Cardiac septum (tissue), 1 donor: ENCODE measurements around the gene GLIPR2. TPM values are rescaled to one million over a fixed set of nuclear protein-coding genes. Genes with fewer than 3 reads are reported as not detected.
"Not testable (repeated sequence)": the region's sequence is repeated elsewhere in the genome, so short reads cannot be mapped to it uniquely, and the experiment has no call there.

Experiments
- DNase-seq: peaks from one replicate; pipeline ENCODE4 v3.0.0-alpha.2; 2020; ENCODE audit warnings: low spot score
- intact Hi-C: fragments of 100-400 bp; cut with DNase I; formaldehyde crosslinking; loops from one replicate; pipeline ENCODE4 v1.14.0; 2022
- total RNA-seq: library from RNA; stranded (reverse); fragmentation: NEBNext Ultra II Directional; extraction: Animal tissue kit (Norgen Biotek cat#: 25700); gene quantifications from one replicate; pipeline ENCODE4 v1.2.1, GENCODE V29; 2021
- donor health status: DM: no; HTN: no; CAD: no.

Gene GLIPR2
- total RNA-seq, 1 donor from 2014 or later, result 6.6 TPM

DNA sequence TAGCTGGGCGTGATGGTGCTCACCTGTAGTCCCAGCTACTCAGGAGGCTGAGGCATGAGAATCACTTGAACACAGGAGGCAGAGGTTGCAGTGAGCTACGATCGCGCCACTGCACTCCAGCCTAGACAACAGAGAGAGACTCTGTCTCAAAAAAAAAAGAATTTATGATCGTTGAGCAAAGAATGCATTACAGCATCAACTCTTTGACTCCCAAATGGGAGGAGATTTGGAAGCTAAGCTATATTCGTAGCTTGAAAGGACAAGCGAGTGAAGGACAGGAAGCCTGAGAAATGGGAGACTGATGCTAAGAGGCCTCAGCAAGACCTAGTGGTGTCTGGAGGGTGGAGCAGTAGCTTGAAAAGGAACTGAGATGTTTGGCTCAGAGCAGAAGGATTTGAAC is 22.4 kb downstream of the GLIPR2 start:
- intact Hi-C loops, result no loop called here
- no peak for DNase-seq

DNA sequence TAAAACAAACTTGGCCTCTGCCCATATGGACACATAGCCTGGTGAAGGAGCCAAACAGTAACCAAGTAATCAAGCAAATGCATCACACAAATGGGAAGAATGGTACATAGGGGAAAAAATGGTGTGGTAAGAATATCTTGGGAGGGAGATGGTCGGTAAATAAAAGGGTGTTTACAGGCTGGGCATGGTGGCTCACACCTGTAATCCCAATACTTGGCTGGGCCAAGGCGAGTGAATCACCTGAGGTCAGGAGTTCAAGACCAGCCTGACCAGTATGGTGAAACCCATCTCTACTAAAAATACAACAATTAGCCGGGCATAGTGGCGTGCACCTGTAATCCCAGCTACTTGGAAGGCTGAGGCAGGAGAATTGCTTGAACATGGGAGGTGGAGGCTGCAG is 23.0 kb downstream of the GLIPR2 start:
- DNase-seq, intact Hi-C loops: not testable (repeated sequence)

DNA sequence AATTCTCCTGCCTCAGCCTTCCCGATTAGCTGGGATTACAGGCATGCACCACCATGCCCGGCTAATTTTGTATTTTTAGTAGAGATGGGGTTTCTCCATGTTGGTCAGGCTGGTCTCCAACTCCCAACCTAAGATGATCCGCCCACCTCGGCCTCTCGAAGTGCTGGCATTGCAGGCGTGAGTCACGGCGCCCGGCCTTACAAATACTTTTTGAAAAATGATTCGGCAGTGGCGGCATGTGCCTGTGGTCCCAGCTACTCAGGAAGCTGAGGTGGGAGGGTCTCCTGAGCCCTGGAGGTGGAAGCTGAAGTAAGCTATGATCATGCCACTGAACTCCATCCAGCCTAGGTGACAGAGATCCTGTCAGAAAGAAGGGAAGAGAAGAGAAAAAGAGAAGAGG is 23.6 kb downstream of the GLIPR2 start:
- not testable (repeated sequence) for DNase-seq
- intact Hi-C loops, result loop anchor here (10.0 kb wide), 1 partner anchor 205 kb away; the partner anchor contains the start of gene OR2S2

DNA sequence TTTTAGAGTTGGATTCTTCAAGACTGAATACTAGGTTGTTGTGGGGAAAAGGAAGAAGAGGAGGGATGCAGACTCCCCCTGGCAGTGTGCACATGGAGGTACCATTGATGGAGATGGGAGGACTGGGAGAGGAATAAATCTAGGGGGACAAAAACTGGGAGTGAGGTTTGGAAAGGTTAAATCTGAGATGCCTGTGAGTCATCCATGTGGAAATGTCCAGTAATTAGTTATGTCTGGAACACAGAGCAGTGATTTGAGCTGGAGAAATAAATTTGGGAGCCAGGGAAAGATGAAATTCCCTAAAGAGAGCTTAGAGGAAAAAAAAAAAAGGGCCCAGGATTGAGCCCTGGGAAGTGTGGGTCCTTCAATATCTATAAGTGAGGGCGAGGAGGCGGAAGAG is 24.7 kb downstream of the GLIPR2 start:
- DNase-seq, result no peak
- intact Hi-C loops, result loop anchor here (10.0 kb wide), 1 partner anchor 206 kb away; the partner anchor contains the start of gene OR2S2

DNA sequence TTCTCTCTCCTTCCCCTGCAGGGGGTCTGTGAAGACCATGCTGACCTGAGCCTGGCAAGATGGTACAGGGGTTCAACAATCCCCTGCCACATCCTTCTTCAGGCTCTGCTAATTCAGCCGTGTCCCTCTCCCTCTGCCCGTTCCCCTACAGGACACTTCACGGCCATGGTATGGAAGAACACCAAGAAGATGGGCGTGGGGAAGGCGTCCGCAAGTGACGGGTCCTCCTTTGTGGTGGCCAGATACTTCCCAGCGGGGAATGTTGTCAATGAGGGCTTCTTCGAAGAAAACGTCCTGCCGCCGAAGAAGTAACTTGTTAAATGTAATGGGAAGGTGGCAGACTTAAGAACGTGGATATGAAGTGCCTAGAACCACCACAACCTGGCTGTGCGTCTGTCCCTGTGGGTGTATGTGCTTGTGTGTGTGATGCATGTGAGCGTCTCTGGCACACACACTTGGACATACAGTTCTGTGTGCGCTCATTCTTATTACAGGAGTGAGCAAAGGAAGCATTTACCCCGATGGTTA is 25.7 kb downstream of the GLIPR2 start:
- DNase-seq, result no peak
- intact Hi-C loops, result loop anchor here (10.0 kb wide), 1 partner anchor 207 kb away; the partner anchor contains the start of gene OR2S2

DNA sequence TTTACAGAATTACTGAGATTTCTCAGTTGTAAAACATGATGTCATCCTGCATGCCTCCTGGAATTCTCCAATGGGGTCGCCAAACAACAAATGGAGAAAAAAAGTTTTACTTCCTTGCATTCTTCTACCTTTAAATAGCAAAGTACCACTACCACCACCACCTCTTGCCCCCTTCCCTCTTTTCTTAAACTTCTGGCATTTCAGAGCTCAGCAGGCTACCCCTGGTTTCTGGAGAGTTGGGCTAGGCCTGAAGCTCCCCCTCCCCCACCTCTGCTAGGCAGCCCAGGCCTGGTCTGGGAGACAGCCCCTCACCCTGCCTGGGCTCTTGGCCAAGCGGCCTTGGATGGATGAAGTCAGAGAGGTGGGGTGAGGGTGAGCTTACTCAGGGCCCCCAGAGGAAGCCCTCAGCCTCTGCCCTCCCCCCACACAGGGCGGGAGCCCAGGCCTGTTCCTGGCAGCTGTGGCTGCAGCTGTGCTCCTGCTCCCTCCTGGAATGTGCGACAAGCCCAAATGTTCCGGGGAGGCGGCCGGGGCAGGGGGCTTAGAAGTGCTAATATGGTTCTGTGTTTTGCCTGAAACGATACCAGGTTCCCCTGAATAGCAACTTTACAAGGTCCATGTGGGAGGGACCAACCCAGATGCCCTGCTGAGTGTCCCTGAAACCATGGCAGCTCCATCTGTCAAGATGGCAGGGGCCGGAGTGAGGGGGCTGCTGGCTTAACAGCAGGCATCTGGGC is 26.7 kb downstream of the GLIPR2 start:
- no peak for DNase-seq
- intact Hi-C loops, result loop anchor here (10.0 kb wide), 1 partner anchor 208 kb away; the partner anchor contains the start of gene OR2S2

DNA sequence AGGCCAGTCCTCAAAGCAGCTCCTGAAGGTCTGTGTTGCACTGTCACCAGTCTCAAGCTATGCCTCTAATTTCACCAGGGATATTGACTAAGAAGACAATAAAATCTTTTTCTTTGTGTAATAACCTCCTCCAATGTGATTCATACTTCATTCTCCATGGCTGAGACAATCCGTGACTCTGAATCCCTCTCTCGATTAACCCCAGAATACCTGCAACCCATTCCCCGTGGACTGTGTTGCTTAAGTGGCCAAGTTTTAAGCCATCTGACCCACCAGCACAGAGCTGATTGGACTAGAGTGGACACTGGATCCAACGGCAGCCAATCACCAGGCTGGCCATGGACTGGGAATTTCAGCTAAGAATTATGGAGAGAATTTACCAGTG is 27.2 kb downstream of the GLIPR2 start:
- no peak for DNase-seq
- intact Hi-C loops, result loop anchor here (10.0 kb wide), 1 partner anchor 209 kb away; the partner anchor contains the start of gene OR2S2

DNA sequence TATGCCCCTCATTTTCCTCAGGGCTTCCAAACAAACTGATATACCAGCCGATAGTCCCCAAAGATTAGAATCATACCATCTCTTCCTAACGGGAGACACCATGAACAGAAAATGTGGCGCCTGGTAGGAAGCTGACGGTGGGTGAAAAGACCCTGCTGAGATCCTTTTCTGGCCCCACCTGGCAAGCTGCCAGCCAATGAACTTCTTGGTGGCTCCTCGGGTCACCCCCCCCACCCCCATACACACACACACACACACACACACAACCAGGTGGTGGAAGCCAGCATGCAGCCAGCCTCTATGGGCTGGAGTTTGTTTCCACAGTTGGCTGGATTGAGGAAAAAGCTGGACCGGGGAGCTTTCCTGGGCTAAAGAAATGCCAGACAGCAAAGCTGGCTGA is 27.8 kb downstream of the GLIPR2 start:
- intact Hi-C loops, result loop anchor here (10.0 kb wide), 1 partner anchor 210 kb away; the partner anchor contains the start of gene OR2S2
- no peak for DNase-seq

DNA sequence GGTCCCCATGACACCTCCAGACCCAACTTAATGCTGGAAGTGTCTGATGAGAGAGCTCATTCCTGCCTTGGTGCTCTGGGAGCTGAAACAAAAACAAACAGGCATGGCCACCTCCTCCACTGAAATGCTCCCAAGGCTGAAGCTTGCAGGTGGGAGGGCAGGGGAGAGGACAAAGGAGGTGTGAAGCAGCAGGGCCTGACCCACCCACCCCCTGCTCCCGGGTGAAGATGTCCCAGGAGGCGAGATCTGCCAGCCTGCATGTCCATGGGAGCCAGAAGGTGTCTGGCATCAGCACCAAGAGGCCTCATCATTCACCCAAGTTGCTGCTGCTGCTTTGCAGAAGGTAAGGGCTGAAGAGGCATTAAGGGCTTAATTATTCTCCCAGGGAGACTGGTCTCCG is 28.5 kb downstream of the GLIPR2 start:
- intact Hi-C loops, result loop anchor here (10.0 kb wide), 1 partner anchor 210 kb away; the partner anchor contains the start of gene OR2S2
- DNase-seq, result no peak

DNA sequence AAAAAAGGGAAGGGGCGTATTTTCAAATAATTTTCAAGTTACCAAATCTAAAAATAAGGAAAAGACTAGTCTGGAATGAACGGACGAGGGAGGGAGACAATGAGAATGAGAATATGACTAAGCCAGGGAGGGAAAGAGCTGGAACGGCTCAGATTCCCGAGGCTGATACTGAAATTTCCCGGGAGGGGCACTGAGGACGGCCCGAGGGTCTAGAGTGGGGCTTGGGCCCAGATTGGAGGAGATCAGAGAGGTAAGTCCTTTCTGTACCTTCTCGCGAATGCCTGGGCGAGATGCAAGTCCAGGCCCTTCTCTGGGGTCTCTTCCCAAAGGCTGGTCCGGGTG is 29.3 kb downstream of the GLIPR2 start:
- DNase-seq, result no peak
- intact Hi-C loops, result loop anchor here (1.0 to 10.0 kb wide), 2 partner anchors 62 to 211 kb away; partner anchors contain the start of gene OR2S2

DNA sequence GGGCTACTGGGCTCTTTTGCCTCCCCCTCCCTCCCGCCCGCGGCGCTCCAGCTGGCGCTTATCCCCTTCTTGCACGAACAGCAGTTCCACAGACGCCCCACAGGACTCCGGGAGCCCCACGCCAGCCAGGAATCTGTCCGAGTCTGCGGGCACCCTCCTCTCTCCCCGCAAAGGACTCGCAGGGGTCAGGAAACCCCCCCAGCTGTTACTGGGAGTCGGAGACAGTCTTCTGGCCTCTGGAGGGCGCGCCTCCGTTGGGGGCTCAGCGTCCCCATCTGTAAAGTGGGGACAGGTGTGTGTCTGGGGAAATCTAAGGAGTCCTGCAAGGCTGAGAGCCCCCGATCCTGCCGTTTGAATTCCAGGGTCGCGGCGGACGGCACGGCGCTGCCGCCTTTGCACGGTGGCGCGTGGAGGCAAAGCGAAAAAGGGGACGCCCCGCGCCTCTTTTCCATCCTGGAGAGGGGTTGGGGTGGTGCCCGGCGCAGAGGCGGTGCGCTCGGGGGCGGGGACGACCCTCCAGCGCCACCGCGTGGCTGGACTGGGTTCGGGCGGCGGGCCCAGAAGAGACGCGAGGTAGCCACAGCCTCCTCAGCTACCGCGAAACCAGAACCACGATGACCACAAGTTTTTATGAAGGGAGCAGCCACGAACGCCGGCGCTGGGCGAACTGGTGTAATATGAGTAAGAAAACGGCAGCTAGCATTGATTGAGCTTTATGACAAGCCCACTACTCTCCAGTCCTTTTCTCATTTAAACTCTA is 29.8 kb downstream of the GLIPR2 start:
- intact Hi-C loops, result loop anchor here (1.0 to 10.0 kb wide), 2 partner anchors 63 to 212 kb away; partner anchors contain the start of gene OR2S2
- peak; percentile 94 for DNase-seq

DNA sequence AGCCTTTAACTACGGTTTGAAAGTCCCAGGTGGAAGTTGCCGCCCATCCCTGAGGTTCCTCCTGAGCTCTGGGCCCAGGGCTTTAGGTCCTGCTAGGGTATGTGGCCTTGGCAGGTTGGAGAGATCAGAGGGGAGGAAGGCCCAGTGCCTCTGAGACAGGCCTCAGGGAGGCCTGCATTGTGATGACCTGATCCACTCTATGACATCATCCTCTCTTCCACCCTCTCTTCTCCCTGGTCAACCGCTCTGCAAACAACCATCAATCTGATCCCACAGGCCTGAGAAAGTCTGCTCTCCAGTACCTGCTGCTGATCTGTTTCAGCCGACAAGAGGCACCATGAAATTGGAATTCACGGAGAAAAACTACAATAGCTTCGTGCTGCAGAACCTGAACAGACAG is 32.6 kb downstream of the GLIPR2 start, which contains the start of gene CCIN:
Gene CCIN, plus strand, starts transcription at position 223 of the 400 bp plus-strand sequence. Its CDS starts 115 bp downstream, at position 338.
- no peak for DNase-seq
- intact Hi-C loops, result loop anchor here (10.0 kb wide), 1 partner anchor 214 kb away; the partner anchor contains the start of gene OR2S2

DNA sequence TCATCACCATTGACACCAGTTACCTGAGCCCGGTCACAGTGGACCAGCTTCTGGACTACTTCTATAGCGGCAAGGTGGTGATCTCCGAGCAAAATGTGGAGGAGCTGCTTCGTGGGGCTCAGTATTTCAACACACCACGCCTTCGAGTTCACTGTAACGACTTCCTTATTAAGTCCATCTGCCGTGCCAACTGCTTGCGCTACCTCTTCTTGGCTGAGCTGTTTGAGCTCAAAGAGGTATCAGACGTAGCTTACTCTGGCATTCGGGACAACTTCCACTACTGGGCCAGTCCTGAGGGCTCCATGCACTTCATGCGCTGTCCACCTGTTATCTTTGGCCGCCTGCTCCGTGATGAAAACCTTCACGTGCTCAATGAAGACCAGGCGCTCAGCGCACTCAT is 33.2 kb downstream of the GLIPR2 start:
- intact Hi-C loops, result loop anchor here (10.0 kb wide), 1 partner anchor 215 kb away; the partner anchor contains the start of gene OR2S2
- no peak for DNase-seq

DNA sequence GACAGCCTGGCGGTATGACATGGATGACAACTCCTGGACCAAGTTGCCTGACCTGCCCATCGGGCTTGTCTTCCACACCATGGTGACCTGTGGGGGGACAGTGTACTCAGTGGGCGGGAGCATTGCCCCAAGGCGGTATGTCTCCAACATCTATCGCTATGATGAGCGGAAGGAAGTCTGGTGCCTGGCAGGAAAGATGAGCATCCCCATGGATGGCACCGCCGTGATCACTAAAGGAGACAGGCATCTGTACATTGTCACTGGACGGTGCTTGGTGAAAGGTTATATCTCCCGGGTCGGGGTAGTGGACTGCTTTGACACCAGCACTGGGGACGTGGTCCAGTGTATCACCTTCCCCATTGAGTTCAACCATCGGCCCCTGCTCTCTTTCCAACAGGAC is 34.0 kb downstream of the GLIPR2 start:
- no peak for DNase-seq
- intact Hi-C loops, result no loop called here

DNA sequence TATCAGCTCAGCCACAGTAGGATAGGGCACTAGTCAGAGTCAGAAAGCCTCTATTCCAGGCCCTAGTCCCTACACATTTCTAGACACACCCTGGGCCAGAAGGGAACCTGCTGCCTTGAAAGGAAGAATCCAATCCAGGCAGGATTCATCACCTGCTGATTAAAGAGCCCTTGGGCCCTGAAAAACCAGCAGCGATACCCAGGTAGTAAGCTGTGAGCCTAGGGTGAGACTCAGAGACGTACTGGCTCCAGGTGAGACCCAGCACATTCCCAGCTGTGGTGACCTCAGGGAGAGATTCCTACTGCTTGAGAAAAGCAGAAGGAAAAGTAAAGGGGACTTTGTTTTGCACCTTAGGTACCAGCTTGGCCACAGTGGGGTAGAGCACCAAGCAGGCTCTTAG is 37.3 kb downstream of the GLIPR2 start:
- no peak for DNase-seq
- intact Hi-C loops, result no loop called here

DNA sequence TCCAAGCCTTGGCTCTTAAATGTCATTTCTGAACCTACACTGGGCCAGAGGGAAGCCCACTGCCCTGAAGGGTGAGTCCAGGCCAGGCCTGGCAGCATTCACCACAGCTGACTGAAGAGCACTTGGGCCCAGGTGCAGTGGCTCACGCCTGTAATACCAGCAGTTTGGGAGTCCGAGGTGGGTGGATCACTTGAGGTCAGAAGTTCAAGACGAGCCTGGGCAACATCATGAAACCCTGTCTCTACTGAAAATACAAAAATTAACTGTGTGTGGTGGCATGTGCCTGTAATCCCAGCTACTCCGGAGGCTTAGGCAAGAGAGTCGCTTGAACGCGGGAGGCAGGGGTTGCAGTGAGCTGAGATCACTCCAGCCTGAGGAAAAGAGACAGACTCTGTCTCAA is 37.7 kb downstream of the GLIPR2 start:
- no peak for DNase-seq
- intact Hi-C loops, result no loop called here

DNA sequence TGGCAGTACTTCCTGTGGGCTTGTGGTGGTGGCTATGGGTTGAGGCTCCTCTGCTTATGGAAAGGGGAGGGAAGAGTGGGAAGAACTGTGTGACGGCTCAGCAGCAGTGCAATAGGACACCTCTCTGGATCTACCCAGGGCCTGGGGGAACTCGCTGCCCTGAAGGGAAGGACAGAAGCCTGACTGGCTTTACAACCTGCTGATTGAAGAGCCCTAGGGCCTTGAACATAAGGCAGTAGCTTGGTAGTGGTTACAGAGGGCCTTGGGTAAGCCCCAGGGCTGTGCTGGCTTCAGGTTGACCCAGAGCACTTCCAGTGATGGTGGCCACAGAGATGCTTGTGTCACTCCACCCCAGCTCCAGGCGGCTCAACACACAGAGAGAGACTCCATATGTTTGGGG is 38.2 kb downstream of the GLIPR2 start:
- DNase-seq, result no peak
- intact Hi-C loops, result no loop called here

DNA sequence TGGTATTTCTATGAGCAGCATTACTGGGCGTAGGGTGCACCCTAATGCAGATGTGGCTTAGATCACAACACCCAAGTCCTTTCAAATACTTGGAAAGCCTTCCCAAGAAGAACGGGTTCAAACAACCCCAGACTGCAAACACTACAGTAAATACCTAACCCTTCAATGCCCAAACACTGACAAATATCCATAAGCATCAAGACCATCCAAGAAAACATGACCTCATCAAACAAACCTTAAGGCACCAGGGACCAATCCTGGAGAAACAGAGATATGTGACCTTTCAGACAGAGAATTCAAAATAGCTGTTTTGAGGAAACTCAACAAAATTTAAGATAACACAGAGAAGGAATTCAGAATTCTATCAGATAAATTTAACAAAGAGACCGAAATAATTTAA is 38.7 kb downstream of the GLIPR2 start:
- intact Hi-C loops, DNase-seq: not testable (repeated sequence)

DNA sequence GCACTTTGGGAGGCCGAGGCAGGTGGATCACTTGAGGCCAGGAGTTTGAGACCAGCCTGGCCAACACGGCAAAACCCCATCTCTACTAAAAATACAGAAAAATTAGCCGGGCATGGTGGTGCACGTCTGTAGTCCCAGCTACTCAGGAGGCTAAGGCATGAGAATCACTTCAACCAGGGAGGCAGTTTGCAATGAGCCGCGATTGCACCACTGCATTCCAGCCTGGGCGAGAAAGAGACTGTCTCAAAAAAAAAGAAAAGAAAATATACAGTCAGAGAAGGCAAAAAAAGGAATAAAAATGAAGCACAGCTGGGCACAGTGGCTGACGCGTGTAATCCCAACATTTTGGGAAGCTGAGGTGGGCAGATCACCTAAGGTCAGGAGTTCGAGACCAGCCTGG is 40.0 kb downstream of the GLIPR2 start:
- DNase-seq, intact Hi-C loops: not testable (repeated sequence)

DNA sequence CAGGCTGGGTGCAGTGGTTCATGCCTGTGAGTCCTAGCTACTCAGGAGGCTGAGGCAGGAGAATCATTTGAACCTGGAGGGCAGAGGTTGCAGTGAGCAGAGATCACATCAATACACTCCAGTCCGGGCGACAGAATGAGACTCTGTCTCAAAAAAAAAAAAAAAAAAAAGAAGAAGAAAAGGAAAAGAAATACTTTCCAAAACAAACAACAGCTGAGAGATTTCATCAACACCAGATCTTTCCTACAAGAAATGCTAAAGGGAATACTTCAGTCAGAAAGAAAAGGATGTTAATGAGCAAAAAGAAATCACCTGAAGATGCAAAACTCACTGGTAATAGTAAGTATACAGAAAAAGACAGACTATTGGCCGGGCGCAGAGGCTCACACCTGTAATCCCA is 41.0 kb downstream of the GLIPR2 start:
- intact Hi-C loops, result no loop called here
- no peak for DNase-seq
